Brain microvascular endothelial cell (primary cell): Measurements from ENCODE around the gene USP36.

Experiments used
- DNase-seq: peaks from one replicate; pipeline ENCODE4 v3.0.0-alpha.2; 2020
- H3K27ac ChIP-seq: fragments of 250-450 bp; sonication (Bioruptor Pico); 2 replicates; pipeline ENCODE4 v1.5.1; 2020; ENCODE audit warnings: mild to moderate bottlenecking, moderate library complexity
- H3K27me3 ChIP-seq: fragments of 250-450 bp; sonication (Bioruptor Pico); replicated peaks from 2 replicates; pipeline ENCODE4 v1.5.1; 2020; ENCODE audit warnings: mild to moderate bottlenecking
- H3K36me3 ChIP-seq: fragments of 250-450 bp; sonication (Bioruptor Pico); replicated peaks from 2 replicates; pipeline ENCODE4 v1.5.1; 2020; ENCODE audit warnings: mild to moderate bottlenecking
- H3K4me3 ChIP-seq: 2 replicates; pipeline ENCODE4 v1.5.1; 2011; ENCODE audit warnings: low read depth, mild to moderate bottlenecking, control low read depth, low read length, moderate library complexity
- in situ Hi-C: cut with HindIII; loops from 2 replicates; pipeline ENCODE4 v1.10.0; 2017; ENCODE audit warnings: low sequenced_read_pairs, low pct_ligation_motif_present
- TF ChIP-seq, protein P1 (sequence below): IDR thresholded peaks from 2 replicates; pipeline ENCODE4 v1.5.1; 2011; ENCODE audit warnings: low read depth, mild to moderate bottlenecking, moderate library complexity, low read length, control low read depth, inconsistent platforms; ENCODE audit errors: missing control alignments

The USP36 gene

DNA sequence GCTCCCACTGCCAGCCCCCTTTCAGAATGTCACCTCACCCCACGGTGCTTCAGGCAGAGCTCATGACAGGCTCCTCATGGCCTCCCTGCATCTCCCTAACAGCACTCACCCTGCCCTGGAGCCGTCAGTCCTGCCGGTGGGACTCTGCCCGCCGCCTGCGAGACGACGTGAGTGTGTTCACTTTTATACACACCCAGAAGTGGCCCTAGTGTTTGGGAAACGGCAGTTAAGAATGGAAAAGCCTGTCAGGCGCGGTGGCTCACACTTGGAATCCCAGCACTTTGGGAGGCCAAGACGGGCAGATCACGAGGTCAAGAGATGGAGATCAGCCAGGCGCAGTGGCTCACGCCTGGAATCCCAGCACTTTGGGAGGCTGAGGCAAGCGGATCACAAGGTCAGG, 46.2 kb downstream of the USP36 start:
- DNase-seq = no peak
- peaks cover 51% of the 10 kb centered on the region for H3K36me3 ChIP-seq
- no peak overlapping the region for H3K27ac ChIP-seq
- no peak overlapping the region for H3K4me3 ChIP-seq
- in situ Hi-C loops = no loop called here
- TF ChIP-seq, protein P1, sequence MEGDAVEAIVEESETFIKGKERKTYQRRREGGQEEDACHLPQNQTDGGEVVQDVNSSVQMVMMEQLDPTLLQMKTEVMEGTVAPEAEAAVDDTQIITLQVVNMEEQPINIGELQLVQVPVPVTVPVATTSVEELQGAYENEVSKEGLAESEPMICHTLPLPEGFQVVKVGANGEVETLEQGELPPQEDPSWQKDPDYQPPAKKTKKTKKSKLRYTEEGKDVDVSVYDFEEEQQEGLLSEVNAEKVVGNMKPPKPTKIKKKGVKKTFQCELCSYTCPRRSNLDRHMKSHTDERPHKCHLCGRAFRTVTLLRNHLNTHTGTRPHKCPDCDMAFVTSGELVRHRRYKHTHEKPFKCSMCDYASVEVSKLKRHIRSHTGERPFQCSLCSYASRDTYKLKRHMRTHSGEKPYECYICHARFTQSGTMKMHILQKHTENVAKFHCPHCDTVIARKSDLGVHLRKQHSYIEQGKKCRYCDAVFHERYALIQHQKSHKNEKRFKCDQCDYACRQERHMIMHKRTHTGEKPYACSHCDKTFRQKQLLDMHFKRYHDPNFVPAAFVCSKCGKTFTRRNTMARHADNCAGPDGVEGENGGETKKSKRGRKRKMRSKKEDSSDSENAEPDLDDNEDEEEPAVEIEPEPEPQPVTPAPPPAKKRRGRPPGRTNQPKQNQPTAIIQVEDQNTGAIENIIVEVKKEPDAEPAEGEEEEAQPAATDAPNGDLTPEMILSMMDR = no peak
- H3K27me3 ChIP-seq = no peaks in the 10 kb centered on the region

GRCh38 chr17:78793968-78794367, 46.6 kb downstream of the USP36 start:
- Histone ChIP-seq H3K27me3 (no peaks in the 10 kb centered on the region), H3K4me3 (no peak overlapping the region), H3K27ac (no peak overlapping the region), H3K36me3 (peaks cover 47% of the 10 kb centered on the region)
- in situ Hi-C loops = no loop called here
- TF ChIP-seq, protein P1 = no peak
- DNase-seq = no peak

DNA sequence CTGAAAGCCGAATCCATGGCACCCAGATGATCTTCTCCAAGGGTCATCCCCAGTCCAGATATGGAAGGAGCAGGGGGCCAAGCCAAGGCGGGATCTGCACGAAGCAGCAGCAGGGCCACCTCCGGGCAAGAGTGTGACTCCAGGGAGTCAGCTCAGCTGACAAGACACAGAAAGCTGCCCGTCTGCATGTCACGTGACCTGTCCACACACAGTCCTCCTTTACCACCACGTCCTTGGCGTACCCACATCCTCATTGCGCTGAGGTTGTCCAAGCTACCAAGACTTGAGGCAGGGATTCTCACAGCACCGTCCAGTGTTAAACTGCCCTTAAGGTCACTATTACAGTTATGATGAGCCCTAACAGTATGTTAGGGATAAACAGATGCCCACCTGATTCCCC, 47.2 kb downstream of the USP36 start:
- no peaks in the 10 kb centered on the region for H3K27me3 ChIP-seq
- no peak overlapping the region for H3K4me3 ChIP-seq
- H3K36me3 ChIP-seq = peaks cover 42% of the 10 kb centered on the region
- in situ Hi-C loops = no loop called here
- DNase-seq = no peak
- no peak overlapping the region for H3K27ac ChIP-seq
- TF ChIP-seq, protein P1 = no peak

DNA sequence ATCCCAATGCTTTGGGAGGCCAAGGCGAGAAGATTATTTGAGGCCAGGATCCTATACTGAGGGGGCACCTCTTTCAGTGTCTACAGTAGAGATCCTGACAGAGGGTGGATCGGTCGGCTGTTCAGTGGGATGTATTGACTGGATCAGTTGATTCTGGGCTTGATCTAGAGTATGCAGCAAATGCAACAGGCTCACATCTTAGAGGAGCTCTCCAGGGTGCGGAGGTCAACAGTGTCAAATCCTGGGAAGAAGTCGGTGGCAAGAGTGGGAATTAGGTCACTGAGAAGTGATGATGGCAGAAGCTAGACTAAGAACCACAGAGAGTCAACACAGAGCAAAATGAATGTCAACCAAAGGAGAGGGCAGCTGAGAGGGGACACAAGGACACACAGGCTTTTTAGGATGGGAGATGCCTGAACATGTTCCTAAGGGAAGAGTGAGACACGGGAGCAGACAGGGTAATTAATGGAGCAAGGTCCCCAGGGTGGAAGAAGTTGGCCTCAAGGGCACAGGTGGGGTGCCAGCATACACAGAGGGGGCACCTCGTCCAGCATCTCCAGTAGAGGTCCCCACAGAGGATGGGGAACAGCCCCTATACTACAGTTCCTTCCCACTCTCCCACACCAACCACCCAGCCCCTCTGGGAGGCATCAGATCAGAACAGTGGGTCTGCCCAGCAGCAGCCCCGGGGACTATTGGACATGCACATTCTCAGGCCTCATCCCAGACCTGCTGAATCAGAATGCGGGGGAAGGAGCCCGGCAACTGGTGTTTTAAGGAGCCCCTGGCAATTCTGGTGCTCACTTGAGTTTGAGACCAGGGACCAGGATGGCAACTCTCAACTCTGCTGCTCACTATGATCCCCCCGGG, 48.5 kb downstream of the USP36 start:
- in situ Hi-C loops = no loop called here
- Histone ChIP-seq H3K27me3 (no peaks in the 10 kb centered on the region), H3K4me3 (no peak overlapping the region), H3K36me3 (peaks cover 31% of the 10 kb centered on the region), H3K27ac (no peak overlapping the region)
- no peak for DNase-seq
- TF ChIP-seq, protein P1 = no peak

- TF ChIP-seq, protein P1 = no peak
- Histone ChIP-seq H3K36me3 (peaks cover 15% of the 10 kb centered on the region), H3K4me3 (no peak overlapping the region), H3K27ac (no peak overlapping the region), H3K27me3 (no peaks in the 10 kb centered on the region)
- no peak for DNase-seq
- in situ Hi-C loops = no loop called here
These were observed 50.1 kb downstream of the USP36 start for GRCh38 chr17:78790552-78790951.

DNA sequence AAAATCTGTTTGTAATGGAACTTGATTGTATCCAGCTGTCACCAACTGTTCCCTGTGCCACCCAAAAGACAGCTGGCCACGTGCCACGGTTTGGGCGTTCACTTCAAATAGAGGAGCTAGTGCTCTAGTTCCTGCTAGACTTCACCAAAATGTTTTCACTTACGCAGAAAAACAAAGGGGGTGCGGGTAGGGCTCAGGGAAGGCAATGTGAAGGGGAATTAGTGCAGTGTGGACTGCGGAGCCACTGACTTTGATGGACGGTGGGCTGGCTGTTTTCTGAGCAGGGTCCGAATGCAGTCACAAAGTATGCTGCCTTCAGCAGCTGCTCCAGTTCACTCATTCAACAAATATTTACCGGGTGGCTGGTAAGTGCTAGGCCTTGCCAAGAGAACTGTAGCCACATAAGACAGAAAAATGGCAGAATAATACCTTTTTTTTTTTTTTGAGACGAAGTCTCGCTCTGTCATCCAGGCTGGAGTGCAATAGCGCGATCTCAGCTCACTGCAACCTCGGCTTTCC, 50.9 kb downstream of the USP36 start:
- Histone ChIP-seq H3K36me3 (peaks cover 11% of the 10 kb centered on the region), H3K4me3 (no peak overlapping the region), H3K27ac (no peak overlapping the region), H3K27me3 (no peaks in the 10 kb centered on the region)
- in situ Hi-C loops = no loop called here
- peak; percentile 36 for DNase-seq
- TF ChIP-seq, protein P1 = no peak
